ENCODE data around the gene MAPK8IP3. TPM values are rescaled to one million over a fixed set of nuclear protein-coding genes. Genes with fewer than 3 reads are reported as not detected.

The MAPK8IP3 gene
- total RNA-seq, 1 experiment from 2014 or later, result 77.4 TPM

DNA sequence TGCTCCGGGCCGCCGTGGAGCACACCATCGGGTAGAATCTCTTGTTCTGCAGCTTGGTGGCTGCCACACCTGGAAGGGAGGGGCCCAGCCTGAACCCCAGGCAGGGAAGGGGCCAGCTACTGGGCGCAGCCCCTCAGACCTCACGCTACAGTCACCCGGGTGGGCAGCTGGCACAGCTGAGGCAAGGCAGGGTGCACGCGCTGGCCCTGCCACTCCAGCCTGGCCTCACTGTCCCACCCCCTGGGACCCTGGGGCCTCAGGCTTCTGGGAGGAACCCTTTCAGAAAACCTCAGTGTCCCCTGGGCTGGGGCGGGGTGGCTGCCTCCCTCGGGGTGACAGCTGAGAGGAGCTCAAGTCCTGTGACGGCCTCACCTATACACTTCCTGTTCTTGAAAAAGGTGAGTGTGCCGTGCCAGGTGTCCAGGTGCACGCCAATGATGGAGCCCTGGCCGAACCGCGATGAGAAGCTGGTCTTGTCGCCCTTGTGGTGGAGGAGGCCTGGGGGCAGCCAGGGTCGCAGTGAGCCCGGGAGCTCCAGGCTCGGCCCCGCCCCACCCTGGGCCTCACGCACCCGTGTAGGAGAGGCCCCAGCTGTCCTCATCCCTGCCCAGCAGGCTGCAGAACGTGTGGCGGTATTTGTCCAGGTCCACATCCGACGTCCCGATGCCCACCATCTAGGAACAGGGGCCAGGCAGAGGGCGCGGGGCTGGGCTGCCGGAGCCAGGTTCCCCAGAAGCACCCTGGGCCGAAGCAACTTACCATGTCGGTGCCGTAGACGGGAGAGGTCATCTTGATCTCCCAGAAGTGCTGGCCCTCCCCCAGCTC lies 71.6 kb downstream of the MAPK8IP3 start:
- DNase-seq (ENCODE audit: unreplicated experiment), result no peak
- BruUV-seq (replicated peaks), result no TSS peak
- Mint-ChIP-seq H3K9me3 (ENCODE audit: unreplicated experiment) (no peaks in the 10 kb centered on the region), H3K27me3 (ENCODE audit: insufficient read depth, unreplicated experiment) (no peaks in the 10 kb centered on the region), H3K36me3 (ENCODE audit: insufficient read depth, unreplicated experiment) (peaks cover 53% of the 10 kb centered on the region), H3K4me1 (ENCODE audit: insufficient read depth, unreplicated experiment) (peaks cover 4% of the 10 kb centered on the region), H3K27ac (ENCODE audit: low read depth, unreplicated experiment) (no peak overlapping the region), H3K4me3 (ENCODE audit: unreplicated experiment) (no peak overlapping the region)
- ChIA-PET POLR2A (interaction anchor here (0.6 kb wide), 1 partner anchor 99 kb away, joined by 3 read pairs; the partner anchor contains the start of gene JPT2), CTCF (interaction anchor here (0.7 kb wide), 1 partner anchor 29 kb away, joined by 3 read pairs; no protein-coding TSS in a partner anchor)
- intact Hi-C loops (cut with micrococcal nuclease), result no loop called here
- no peak for TF ChIP-seq CTCF (IDR thresholded peaks at IDR 0.05; ENCODE audit: unreplicated experiment)

DNA sequence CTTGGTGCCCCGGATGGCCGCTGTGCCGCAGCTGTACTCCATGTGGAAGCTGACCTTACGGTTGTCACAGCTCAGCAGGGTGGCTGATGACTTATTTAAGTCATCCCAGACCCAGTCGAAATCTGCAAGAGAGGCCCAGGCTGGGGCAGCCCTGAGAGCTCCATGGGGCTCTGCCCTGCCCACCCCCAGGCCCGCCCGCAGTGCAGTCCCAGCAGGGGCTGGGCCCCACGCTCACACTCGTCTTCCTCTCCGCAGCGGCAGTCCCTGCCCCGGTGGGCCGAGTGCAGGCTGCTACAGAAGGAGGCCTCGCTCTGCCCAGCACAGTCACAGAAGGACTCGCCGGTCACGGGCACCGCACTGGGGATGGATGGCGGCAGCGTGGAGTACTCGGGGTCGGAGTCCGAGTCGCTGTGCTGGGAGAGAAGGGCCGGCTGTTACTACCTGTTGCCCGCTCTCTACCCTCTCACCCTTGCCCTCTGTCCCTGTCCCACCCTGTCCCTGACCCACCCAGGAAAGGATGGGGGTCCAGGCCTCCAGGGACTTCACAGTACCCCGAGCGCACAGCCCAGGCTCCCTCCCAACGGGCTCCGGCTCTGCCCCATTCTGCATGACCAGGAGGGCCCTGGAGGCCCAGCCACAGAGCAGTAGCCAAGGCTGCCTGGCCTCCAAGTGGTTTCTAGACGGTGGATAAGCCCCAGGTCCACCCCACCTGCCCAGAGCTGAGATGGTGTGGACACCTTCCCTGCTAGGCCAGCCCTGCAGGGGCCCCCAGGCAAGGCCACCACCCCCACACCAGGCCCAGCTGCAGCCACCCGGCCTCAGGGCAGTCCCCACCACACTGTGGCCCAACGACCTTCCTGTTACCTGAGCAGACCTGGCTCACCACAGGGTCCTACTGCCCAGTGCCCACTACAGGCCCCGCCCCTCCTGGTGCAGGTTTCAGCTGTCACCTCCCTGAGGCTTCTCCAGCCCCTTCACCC lies 72.5 kb downstream of the MAPK8IP3 start:
- POLR2A ChIA-PET, result interaction anchor here (0.6 to 6.1 kb wide), 3 partner anchors 7 to 376 kb away, joined by 3 to 137 read pairs (median 5); partner anchors contain the start of genes EME2, JPT2, MRPS34 and NME3
- no peaks in the 10 kb centered on the region for H3K27me3 Mint-ChIP-seq (ENCODE audit: insufficient read depth, unreplicated experiment)
- H3K4me1 Mint-ChIP-seq (ENCODE audit: insufficient read depth, unreplicated experiment), result peaks cover 4% of the 10 kb centered on the region
- no peak for DNase-seq (ENCODE audit: unreplicated experiment)
- no peak overlapping the region for H3K27ac Mint-ChIP-seq (ENCODE audit: low read depth, unreplicated experiment)
- no TSS peak for BruUV-seq (replicated peaks)
- intact Hi-C loops (cut with micrococcal nuclease), result no loop called here
- H3K4me3 Mint-ChIP-seq (ENCODE audit: unreplicated experiment), result no peak overlapping the region
- peaks cover 61% of the 10 kb centered on the region for H3K36me3 Mint-ChIP-seq (ENCODE audit: insufficient read depth, unreplicated experiment)
- H3K9me3 Mint-ChIP-seq (ENCODE audit: unreplicated experiment), result no peaks in the 10 kb centered on the region
- CTCF ChIA-PET, result interaction anchor here (0.6 to 1.1 kb wide), 3 partner anchors 30 to 1066 kb away, joined by 3 to 4 read pairs (median 3); no protein-coding TSS in a partner anchor
- TF ChIP-seq CTCF (IDR thresholded peaks at IDR 0.05; ENCODE audit: unreplicated experiment), result no peak

DNA sequence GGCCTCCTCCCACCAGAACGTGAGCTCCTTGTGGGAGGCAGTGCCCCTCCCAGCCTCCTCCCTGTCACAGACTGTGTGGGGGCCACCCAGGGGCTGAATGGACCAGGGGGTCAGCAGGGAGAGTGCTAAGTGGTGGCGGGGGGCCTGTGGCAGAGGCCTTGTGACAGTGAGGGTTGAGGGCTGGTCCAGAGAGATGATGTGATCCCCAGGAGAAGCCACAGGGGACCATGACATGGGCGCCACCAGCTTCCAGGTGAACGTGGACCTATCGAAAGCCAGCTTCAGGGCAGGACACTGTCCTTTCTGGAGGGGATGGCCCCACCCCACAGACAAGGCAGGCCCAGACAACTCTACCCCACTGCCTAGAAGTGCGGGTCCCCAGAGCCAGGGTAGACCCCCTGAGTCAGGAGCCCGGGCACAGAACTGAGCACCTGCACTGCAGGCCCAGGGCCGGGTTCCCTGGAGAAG lies 73.3 kb downstream of the MAPK8IP3 start:
- Mint-ChIP-seq H3K4me3 (ENCODE audit: unreplicated experiment) (no peak overlapping the region), H3K27me3 (ENCODE audit: insufficient read depth, unreplicated experiment) (no peaks in the 10 kb centered on the region), H3K4me1 (ENCODE audit: insufficient read depth, unreplicated experiment) (peaks cover 4% of the 10 kb centered on the region), H3K9me3 (ENCODE audit: unreplicated experiment) (no peaks in the 10 kb centered on the region), H3K36me3 (ENCODE audit: insufficient read depth, unreplicated experiment) (peaks cover 65% of the 10 kb centered on the region), H3K27ac (ENCODE audit: low read depth, unreplicated experiment) (no peak overlapping the region)
- TF ChIP-seq CTCF (IDR thresholded peaks at IDR 0.05; ENCODE audit: unreplicated experiment), result no peak
- POLR2A ChIA-PET, result interaction anchor here (0.6 to 6.1 kb wide), 4 partner anchors 8 to 375 kb away, joined by 3 to 137 read pairs (median 4); partner anchors contain the start of genes EME2, MRPS34 and NME3
- intact Hi-C loops (cut with micrococcal nuclease), result no loop called here
- no peak for DNase-seq (ENCODE audit: unreplicated experiment)
- no TSS peak for BruUV-seq (replicated peaks)
- CTCF ChIA-PET, result interaction anchor here (1.1 to 1.3 kb wide), 2 partner anchors 34 to 72 kb away, joined by 3 read pairs; no protein-coding TSS in a partner anchor

Measured in MCF 10A (cell line).